ENCODE results near the gene UXS1.

GRCh38 chr2:106165561-106165960 lies 28.5 kb downstream of the UXS1 start:
- no peak for TF ChIP-seq CTCF (IDR thresholded peaks at IDR 0.05)
- no peak for TF ChIP-seq POLR2A (IDR thresholded peaks at IDR 0.05)
